HL-60 (cell line): Measurements from ENCODE around the gene TRIM13.
"Not testable (repeated sequence)": the region's sequence is repeated elsewhere in the genome, so short reads cannot be mapped to it uniquely, and the experiment has no call there.

Experiments
- DNase-seq, 2 experiments: peaks; one replicate each; pipeline ENCODE4 v3.0.0-alpha.2; 2010 to 2020; ENCODE audit warnings: low read depth in 1 of 2, low spot score in 1 of 2
- H3K27ac ChIP-seq: fragments of 250-450 bp; sonication (Bioruptor Pico); replicated peaks from 2 replicates; pipeline ENCODE4 v1.5.1; 2020; ENCODE audit warnings: mild to moderate bottlenecking, moderate library complexity
- H3K27me3 ChIP-seq: fragments of 250-450 bp; sonication (Bioruptor Pico); 2 replicates; pipeline ENCODE4 v1.5.1; 2021; ENCODE audit warnings: mild to moderate bottlenecking, moderate library complexity; ENCODE audit not compliant: insufficient read depth, poor library complexity, severe bottlenecking
- H3K4me3 ChIP-seq: replicated peaks from 2 replicates; pipeline ENCODE4 v1.5.1; 2011; ENCODE audit warnings: mild to moderate bottlenecking, control low read depth, low read length; ENCODE audit not compliant: insufficient read depth
- GABPA ChIP-seq: IDR thresholded peaks from 2 replicates; pipeline ENCODE4 v1.6.1; 2012; ENCODE audit warnings: low read depth
- POLR2AphosphoS5 ChIP-seq: IDR thresholded peaks from 2 replicates; pipeline ENCODE4 v1.6.1; 2012; ENCODE audit warnings: low read depth
- SPI1 ChIP-seq: IDR thresholded peaks from 2 replicates; pipeline ENCODE4 v1.6.1; 2012; ENCODE audit warnings: low read depth, mild to moderate bottlenecking, borderline replicate concordance
- long read RNA-seq: library from polyadenylated mRNA; unstranded; transcript quantifications from one replicate; pipeline ENCODE4 v2.0.0, GENCODE V29; 2020
- TF ChIP-seq, protein P1 (sequence below): IDR thresholded peaks from 2 replicates; pipeline ENCODE4 v1.6.1; 2012; ENCODE audit warnings: low read depth; ENCODE audit not compliant: insufficient replicate concordance
- TF ChIP-seq, protein P2 (sequence below): IDR thresholded peaks from one replicate; pipeline ENCODE4 v1.5.1; 2011; ENCODE audit warnings: low read length, control low read depth, inconsistent platforms; ENCODE audit not compliant: insufficient read depth

Gene TRIM13, protein sequence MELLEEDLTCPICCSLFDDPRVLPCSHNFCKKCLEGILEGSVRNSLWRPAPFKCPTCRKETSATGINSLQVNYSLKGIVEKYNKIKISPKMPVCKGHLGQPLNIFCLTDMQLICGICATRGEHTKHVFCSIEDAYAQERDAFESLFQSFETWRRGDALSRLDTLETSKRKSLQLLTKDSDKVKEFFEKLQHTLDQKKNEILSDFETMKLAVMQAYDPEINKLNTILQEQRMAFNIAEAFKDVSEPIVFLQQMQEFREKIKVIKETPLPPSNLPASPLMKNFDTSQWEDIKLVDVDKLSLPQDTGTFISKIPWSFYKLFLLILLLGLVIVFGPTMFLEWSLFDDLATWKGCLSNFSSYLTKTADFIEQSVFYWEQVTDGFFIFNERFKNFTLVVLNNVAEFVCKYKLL
- long read RNA-seq, full-length matches to known transcripts, result 97 of 120 reads
- long read RNA-seq, partial matches to known transcripts, result 1 of 120 reads
- long read RNA-seq, other reads (novel, unspliced or antisense), result 22 of 120 reads

DNA sequence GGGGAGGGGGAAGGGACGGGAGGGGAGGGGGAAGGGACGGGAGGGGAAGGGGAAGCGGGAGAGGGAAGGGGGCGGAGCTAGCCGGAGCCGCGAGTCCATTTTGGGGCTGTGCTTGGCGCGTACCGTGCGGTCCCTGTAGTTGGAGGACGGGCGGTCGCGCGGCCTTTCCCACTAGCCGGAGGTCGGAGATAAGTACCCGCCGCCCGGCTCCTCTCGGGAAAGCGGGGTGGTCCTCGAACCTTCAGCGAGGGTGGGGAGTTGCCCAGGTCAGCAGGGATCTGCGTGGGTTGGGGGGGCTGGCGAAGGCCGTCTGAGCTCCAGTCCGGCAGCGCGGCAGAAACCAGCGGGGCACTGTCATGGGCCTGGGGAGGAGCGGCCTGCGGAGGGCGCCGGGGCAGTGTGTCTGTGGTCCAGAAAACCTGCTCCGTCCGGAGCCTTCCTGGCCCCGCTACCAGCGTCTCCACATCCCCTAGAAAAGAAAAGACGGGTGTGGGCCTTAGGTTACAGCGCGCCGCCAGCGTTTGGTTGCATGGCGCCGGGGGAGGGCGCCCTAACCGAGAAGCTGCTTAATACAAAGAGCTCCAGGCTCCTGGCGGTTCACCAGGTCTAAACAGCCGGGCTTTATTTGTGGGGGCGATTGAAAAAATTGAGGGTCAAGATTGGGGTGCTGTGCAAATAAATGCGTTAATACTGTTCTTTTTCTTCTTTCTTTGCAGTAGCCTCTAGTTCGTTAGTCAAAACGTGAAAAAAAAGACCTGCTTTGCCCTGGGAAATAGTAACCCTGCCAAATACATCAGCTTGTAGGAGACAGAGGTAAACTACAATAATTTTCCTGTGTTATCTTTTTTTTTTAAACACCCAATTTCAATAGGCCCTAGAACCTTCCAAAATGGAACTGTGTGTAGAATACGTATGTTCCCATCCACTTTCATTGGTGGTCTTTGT lies at the start of gene TRIM13:
Gene TRIM13, plus strand, starts transcription at position 92 of the 945 bp plus-strand sequence. CDS start 14,899 bp downstream, outside the sequence.
- TF ChIP-seq SPI1 (no peak), GABPA (no peak), POLR2AphosphoS5 (peak; percentile 37)
- TF ChIP-seq, protein P1, sequence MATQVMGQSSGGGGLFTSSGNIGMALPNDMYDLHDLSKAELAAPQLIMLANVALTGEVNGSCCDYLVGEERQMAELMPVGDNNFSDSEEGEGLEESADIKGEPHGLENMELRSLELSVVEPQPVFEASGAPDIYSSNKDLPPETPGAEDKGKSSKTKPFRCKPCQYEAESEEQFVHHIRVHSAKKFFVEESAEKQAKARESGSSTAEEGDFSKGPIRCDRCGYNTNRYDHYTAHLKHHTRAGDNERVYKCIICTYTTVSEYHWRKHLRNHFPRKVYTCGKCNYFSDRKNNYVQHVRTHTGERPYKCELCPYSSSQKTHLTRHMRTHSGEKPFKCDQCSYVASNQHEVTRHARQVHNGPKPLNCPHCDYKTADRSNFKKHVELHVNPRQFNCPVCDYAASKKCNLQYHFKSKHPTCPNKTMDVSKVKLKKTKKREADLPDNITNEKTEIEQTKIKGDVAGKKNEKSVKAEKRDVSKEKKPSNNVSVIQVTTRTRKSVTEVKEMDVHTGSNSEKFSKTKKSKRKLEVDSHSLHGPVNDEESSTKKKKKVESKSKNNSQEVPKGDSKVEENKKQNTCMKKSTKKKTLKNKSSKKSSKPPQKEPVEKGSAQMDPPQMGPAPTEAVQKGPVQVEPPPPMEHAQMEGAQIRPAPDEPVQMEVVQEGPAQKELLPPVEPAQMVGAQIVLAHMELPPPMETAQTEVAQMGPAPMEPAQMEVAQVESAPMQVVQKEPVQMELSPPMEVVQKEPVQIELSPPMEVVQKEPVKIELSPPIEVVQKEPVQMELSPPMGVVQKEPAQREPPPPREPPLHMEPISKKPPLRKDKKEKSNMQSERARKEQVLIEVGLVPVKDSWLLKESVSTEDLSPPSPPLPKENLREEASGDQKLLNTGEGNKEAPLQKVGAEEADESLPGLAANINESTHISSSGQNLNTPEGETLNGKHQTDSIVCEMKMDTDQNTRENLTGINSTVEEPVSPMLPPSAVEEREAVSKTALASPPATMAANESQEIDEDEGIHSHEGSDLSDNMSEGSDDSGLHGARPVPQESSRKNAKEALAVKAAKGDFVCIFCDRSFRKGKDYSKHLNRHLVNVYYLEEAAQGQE, result peak; percentile 12
- TF ChIP-seq, protein P2, sequence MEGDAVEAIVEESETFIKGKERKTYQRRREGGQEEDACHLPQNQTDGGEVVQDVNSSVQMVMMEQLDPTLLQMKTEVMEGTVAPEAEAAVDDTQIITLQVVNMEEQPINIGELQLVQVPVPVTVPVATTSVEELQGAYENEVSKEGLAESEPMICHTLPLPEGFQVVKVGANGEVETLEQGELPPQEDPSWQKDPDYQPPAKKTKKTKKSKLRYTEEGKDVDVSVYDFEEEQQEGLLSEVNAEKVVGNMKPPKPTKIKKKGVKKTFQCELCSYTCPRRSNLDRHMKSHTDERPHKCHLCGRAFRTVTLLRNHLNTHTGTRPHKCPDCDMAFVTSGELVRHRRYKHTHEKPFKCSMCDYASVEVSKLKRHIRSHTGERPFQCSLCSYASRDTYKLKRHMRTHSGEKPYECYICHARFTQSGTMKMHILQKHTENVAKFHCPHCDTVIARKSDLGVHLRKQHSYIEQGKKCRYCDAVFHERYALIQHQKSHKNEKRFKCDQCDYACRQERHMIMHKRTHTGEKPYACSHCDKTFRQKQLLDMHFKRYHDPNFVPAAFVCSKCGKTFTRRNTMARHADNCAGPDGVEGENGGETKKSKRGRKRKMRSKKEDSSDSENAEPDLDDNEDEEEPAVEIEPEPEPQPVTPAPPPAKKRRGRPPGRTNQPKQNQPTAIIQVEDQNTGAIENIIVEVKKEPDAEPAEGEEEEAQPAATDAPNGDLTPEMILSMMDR, result peak; percentile 57
- DNase-seq, result peak; percentile 81 to 90
- Histone ChIP-seq H3K4me3 (peak within 1 kb of the TSS; percentile 60), H3K27me3 (no peaks in the 10 kb centered on the region), H3K27ac (peak within 1 kb of the TSS; percentile 99)

DNA sequence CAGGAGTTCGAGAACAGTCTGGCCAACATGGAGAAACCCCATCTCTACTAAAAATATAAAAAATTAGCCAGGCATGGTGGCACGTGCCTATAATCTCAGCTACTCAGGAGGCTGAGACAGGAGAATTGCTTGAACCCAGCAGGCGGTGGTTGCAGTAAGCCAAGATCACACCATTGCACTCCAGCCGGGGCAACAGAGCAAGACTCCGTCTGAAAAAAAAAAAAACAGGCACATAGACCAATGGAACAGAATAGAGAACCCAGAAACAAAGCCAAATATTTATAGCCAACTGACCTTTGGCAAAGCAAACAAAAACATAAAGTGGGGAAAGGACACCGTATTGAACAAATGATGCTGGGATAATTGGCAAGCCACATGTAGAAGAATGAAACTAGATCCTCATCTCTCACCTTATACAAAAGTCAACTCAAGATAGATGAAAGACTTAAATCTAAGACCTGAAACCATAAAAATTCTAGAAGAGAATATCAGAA lies 48.0 kb upstream of the TRIM13 start:
- H3K4me3 ChIP-seq, DNase-seq: not testable (repeated sequence)

DNA sequence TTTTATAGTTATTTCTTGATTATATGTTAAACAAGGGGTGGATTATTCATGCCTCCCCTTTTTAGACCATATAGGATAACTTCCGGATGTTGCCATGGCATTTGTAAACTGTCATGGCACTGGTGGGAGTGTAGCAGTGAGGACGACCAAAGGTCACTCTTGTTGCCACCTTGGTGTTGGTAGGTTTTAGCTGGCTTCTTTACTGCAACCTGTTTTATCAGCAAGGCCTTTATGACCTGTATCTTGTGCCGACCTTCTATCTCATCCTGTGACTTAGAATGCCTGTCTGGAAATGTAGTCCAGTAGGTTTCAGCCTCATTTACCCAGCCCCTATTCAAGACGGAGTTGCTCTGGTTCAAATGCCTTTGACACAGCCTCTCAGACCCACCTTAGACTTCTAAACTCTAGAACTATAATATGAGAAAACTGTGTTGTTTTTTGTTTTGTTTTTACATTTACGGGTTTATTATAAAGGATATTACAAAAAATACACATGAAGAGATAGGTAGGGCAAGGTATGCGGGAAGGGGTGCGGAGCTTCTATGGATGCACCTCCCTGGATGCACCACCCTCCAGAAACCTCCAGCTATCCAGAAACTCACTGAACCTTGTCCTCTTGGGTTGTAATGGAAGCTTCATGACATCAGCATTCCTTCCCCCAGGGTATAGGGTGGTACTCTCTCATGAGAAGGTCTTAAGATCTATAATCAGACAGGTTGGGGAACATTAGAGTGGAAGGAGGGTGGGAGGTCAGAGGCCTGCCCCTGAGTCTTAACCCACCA lies 44.9 kb upstream of the TRIM13 start:
- no peak for DNase-seq
- H3K27ac ChIP-seq, result no peak overlapping the region
- TF ChIP-seq, protein P1, result no peak
- TF ChIP-seq POLR2AphosphoS5 (no peak), SPI1 (no peak), GABPA (no peak)
- TF ChIP-seq, protein P2, result no peak
- no peaks in the 10 kb centered on the region for H3K27me3 ChIP-seq
- H3K4me3 ChIP-seq, result no peak overlapping the region

More for the DNA sequence above, 48.0 kb upstream of the TRIM13 start:
- H3K27me3 ChIP-seq, H3K27ac ChIP-seq: not testable (repeated sequence)
